ENCODE measurements around the gene XCL2.

DNA sequence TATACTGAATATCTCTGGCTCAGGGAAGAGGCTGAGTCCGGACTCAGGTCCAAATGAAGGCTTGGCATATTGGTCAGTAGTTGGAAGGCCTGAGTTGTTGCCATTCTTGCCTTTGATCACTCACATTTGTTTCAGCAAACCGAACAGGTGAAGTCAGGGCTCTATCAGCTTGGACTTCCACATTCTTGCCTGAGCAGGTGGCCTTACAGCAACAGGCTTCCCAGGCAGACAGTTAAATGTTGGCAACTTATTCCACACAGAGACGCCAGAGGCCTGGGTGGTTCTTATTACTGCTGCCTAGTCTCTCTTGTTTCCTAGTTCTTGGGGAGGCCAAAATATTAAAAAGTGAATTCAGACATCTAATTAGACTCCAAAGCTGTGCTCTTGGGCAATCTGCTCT lies 36.6 kb downstream of the XCL2 start:
- TF ChIP-seq POLR2A (IDR thresholded peaks at IDR 0.05; ENCODE audit: low read depth, low read length) = no peak
- TF ChIP-seq, protein P1, sequence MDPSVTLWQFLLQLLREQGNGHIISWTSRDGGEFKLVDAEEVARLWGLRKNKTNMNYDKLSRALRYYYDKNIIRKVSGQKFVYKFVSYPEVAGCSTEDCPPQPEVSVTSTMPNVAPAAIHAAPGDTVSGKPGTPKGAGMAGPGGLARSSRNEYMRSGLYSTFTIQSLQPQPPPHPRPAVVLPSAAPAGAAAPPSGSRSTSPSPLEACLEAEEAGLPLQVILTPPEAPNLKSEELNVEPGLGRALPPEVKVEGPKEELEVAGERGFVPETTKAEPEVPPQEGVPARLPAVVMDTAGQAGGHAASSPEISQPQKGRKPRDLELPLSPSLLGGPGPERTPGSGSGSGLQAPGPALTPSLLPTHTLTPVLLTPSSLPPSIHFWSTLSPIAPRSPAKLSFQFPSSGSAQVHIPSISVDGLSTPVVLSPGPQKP (IDR thresholded peaks at IDR 0.05; ENCODE audit: borderline replicate concordance, low read depth, low read length) = no peak
